CD4-positive, CD25-positive, alpha-beta regulatory T cell (primary cell): ENCODE measurements around the gene NRBF2. TPM values are rescaled to one million over a fixed set of nuclear protein-coding genes. Genes with fewer than 3 reads are reported as not detected.

Experiments used
- ATAC-seq, 2 donors: fragments of 150-1000 bp; cut with Tn5 transposase; one replicate each; pipeline ENCODE4 v1.10.0; 2021; ENCODE audit warnings: low read depth in 2 of 2, moderate number of reproducible peaks in 2 of 2, moderate library complexity in 1 of 2
- DNase-seq, 3 donors: peaks; one replicate each; pipeline versions ENCODE4 v3.0.0 to v3.0.0-alpha.2; 2012 to 2022; ENCODE audit warnings: mixed read lengths in 1 of 3
- H3K27ac ChIP-seq: one replicate; pipeline ENCODE4 v1.7.0; 2013; ENCODE audit warnings: mild to moderate bottlenecking, low read length; ENCODE audit not compliant: insufficient read depth, poor library complexity, severe bottlenecking
- H3K27me3 ChIP-seq: one replicate; pipeline ENCODE4 v1.7.0; 2013; ENCODE audit warnings: low read length; ENCODE audit not compliant: control insufficient read depth, insufficient read depth
- H3K36me3 ChIP-seq: one replicate; pipeline ENCODE4 v1.7.0; 2013; ENCODE audit warnings: mild to moderate bottlenecking, low read length, moderate library complexity; ENCODE audit not compliant: control insufficient read depth, insufficient read depth
- H3K4me1 ChIP-seq: 2 replicates; pipeline ENCODE4 v1.7.0; 2013; ENCODE audit warnings: mild to moderate bottlenecking, low read length; ENCODE audit not compliant: insufficient read depth, control insufficient read depth, poor library complexity, severe bottlenecking
- H3K4me3 ChIP-seq: one replicate; pipeline ENCODE4 v1.7.0; 2013; ENCODE audit warnings: low read depth, mild to moderate bottlenecking, low read length, moderate library complexity
- H3K9me3 ChIP-seq, 2 experiments: 1 replicate in 1 of 2; 2 replicates in 1 of 2; pipeline ENCODE4 v1.7.0; 2013; ENCODE audit warnings: low read length in 2 of 2, mild to moderate bottlenecking in 1 of 2, moderate library complexity in 1 of 2; ENCODE audit not compliant: control insufficient read depth in 2 of 2
- H3K27ac Mint-ChIP-seq, 3 donors: one replicate each; pipeline ENCODE4 v1.8.0; 2020 to 2022; ENCODE audit warnings: mild to moderate bottlenecking in 3 of 3, mixed read lengths in 3 of 3, moderate library complexity in 2 of 3
- H3K27me3 Mint-ChIP-seq: one replicate; pipeline ENCODE4 v1.8.0; 2022; ENCODE audit warnings: mild to moderate bottlenecking, mixed read lengths
- H3K36me3 Mint-ChIP-seq: one replicate; pipeline ENCODE4 v1.8.0; 2020; ENCODE audit warnings: mixed read lengths
- H3K4me1 Mint-ChIP-seq, 4 donors: one replicate each; pipeline ENCODE4 v1.8.0; 2020 to 2022; ENCODE audit warnings: mixed read lengths in 4 of 4, mild to moderate bottlenecking in 1 of 4
- H3K4me3 Mint-ChIP-seq, 4 donors: one replicate each; pipeline ENCODE4 v1.8.0; 2020 to 2022; ENCODE audit warnings: mild to moderate bottlenecking in 4 of 4, mixed read lengths in 4 of 4, moderate library complexity in 3 of 4
- H3K9me3 Mint-ChIP-seq, 7 donors: one replicate each; pipeline ENCODE4 v1.8.0; 2020 to 2022; ENCODE audit warnings: mixed read lengths in 7 of 7, mild to moderate bottlenecking in 3 of 7, moderate library complexity in 2 of 7
- polyA plus RNA-seq, 4 donors: library from polyadenylated mRNA; unstranded; fragments of 300-500 nt; fragmentation: Illumina TruSeq; gene quantifications; one replicate each; pipeline ENCODE4 v1.2.3, GENCODE V29; 2021
- total RNA-seq: library from RNA; stranded (reverse); gene quantifications from one replicate; pipeline ENCODE4 v1.2.3, GENCODE V29; 2022

The NRBF2 gene
- total and polyA plus RNA-seq, 5 donors from 2014 or later, result 24.4 to 38.8 (median 28.2) TPM

GRCh38 chr10:63107943-63108437 is 25.1 kb upstream of the NRBF2 start:
- Mint-ChIP-seq H3K4me1 (peaks cover 0 to 9% (median 0%) of the 10 kb centered on the region in 4 donors), H3K27me3 (peaks cover 8% of the 10 kb centered on the region), H3K36me3 (no peaks in the 10 kb centered on the region), H3K9me3 (peaks cover 0 to 2% (median 0%) of the 10 kb centered on the region in 7 donors), H3K4me3 (no peak overlapping the region), H3K27ac (no peak overlapping the region)
- no peaks in the 10 kb centered on the region for H3K27me3 ChIP-seq
- DNase-seq (no peak), ATAC-seq (no peak)
- no peaks in the 10 kb centered on the region for H3K4me1 ChIP-seq
- no peaks in the 10 kb centered on the region for H3K36me3 ChIP-seq
- no peak overlapping the region for H3K4me3 ChIP-seq
- no peaks in the 10 kb centered on the region for H3K9me3 ChIP-seq
- H3K27ac ChIP-seq, result no peak overlapping the region

- Mint-ChIP-seq H3K36me3 (no peaks in the 10 kb centered on the region), H3K27ac (no peak overlapping the region), H3K4me1 (no peaks in the 10 kb centered on the region), H3K27me3 (peaks cover 18% of the 10 kb centered on the region), H3K9me3 (peaks cover 0 to 5% (median 0%) of the 10 kb centered on the region in 7 donors), H3K4me3 (no peak overlapping the region)
- no peaks in the 10 kb centered on the region for H3K4me1 ChIP-seq
- H3K27me3 ChIP-seq, result no peaks in the 10 kb centered on the region
- H3K27ac ChIP-seq, result no peak overlapping the region
- H3K36me3 ChIP-seq, result no peaks in the 10 kb centered on the region
- no peak for DNase-seq
- no peak overlapping the region for H3K4me3 ChIP-seq
- ATAC-seq, result no peak
- H3K9me3 ChIP-seq, result no peaks in the 10 kb centered on the region
Measured at GRCh38 chr10:63110940-63111339, 22.2 kb upstream of the NRBF2 start.

GRCh38 chr10:63114031-63114814 is 18.9 kb upstream of the NRBF2 start:
- no peak for DNase-seq
- H3K36me3 Mint-ChIP-seq, result no peaks in the 10 kb centered on the region
- H3K9me3 Mint-ChIP-seq, result peaks cover 0 to 3% (median 0%) of the 10 kb centered on the region in 7 donors
- H3K4me3 ChIP-seq, result no peak overlapping the region
- H3K4me3 Mint-ChIP-seq, result no peak overlapping the region
- H3K27ac Mint-ChIP-seq, result no peak overlapping the region
- no peaks in the 10 kb centered on the region for H3K4me1 ChIP-seq
- ATAC-seq, result no peak
- H3K36me3 ChIP-seq, result no peaks in the 10 kb centered on the region
- no peaks in the 10 kb centered on the region for H3K27me3 ChIP-seq
- H3K27me3 Mint-ChIP-seq, result peaks cover 22% of the 10 kb centered on the region
- H3K9me3 ChIP-seq, result no peaks in the 10 kb centered on the region
- H3K27ac ChIP-seq, result no peak overlapping the region
- H3K4me1 Mint-ChIP-seq, result no peaks in the 10 kb centered on the region

GRCh38 chr10:63115732-63116383 is 17.3 kb upstream of the NRBF2 start:
- Histone ChIP-seq H3K36me3 (no peaks in the 10 kb centered on the region), H3K4me1 (no peaks in the 10 kb centered on the region), H3K9me3 (no peaks in the 10 kb centered on the region), H3K27me3 (no peaks in the 10 kb centered on the region), H3K4me3 (no peak overlapping the region), H3K27ac (no peak overlapping the region)
- Mint-ChIP-seq H3K27ac (no peak overlapping the region), H3K9me3 (peaks cover 0 to 3% (median 0%) of the 10 kb centered on the region in 7 donors), H3K36me3 (no peaks in the 10 kb centered on the region), H3K27me3 (peaks cover 15% of the 10 kb centered on the region), H3K4me3 (no peak overlapping the region), H3K4me1 (no peaks in the 10 kb centered on the region)
- ATAC-seq (no peak), DNase-seq (no peak)

- ATAC-seq (no peak), DNase-seq (no peak)
- no peak overlapping the region for H3K4me3 ChIP-seq
- H3K36me3 ChIP-seq, result no peaks in the 10 kb centered on the region
- no peak overlapping the region for H3K27ac Mint-ChIP-seq
- H3K27me3 ChIP-seq, result no peaks in the 10 kb centered on the region
- H3K4me3 Mint-ChIP-seq, result no peak overlapping the region
- H3K4me1 Mint-ChIP-seq, result no peaks in the 10 kb centered on the region
- no peaks in the 10 kb centered on the region for H3K4me1 ChIP-seq
- no peaks in the 10 kb centered on the region for H3K9me3 ChIP-seq
- H3K27me3 Mint-ChIP-seq, result peaks cover 14% of the 10 kb centered on the region
- H3K36me3 Mint-ChIP-seq, result no peaks in the 10 kb centered on the region
- H3K27ac ChIP-seq, result no peak overlapping the region
- peaks cover 0 to 3% (median 0%) of the 10 kb centered on the region in 7 donors for H3K9me3 Mint-ChIP-seq
Measured at GRCh38 chr10:63116452-63117072, 16.6 kb upstream of the NRBF2 start.

- no peaks in the 10 kb centered on the region for H3K36me3 Mint-ChIP-seq
- DNase-seq, result no peak
- H3K4me1 Mint-ChIP-seq, result no peaks in the 10 kb centered on the region
Measured at GRCh38 chr10:63119041-63119440, 14.1 kb upstream of the NRBF2 start.

GRCh38 chr10:63120554-63120953 is 12.6 kb upstream of the NRBF2 start:
- Mint-ChIP-seq H3K27ac (no peak overlapping the region), H3K4me3 (no peak overlapping the region), H3K4me1 (no peaks in the 10 kb centered on the region), H3K27me3 (peaks cover 23% of the 10 kb centered on the region), H3K9me3 (peaks cover 0 to 3% (median 0%) of the 10 kb centered on the region in 7 donors), H3K36me3 (no peaks in the 10 kb centered on the region)
- no peaks in the 10 kb centered on the region for H3K4me1 ChIP-seq
- H3K27ac ChIP-seq, result no peak overlapping the region
- no peak overlapping the region for H3K4me3 ChIP-seq
- no peaks in the 10 kb centered on the region for H3K36me3 ChIP-seq
- no peaks in the 10 kb centered on the region for H3K9me3 ChIP-seq
- ATAC-seq (no peak), DNase-seq (no peak)
- no peaks in the 10 kb centered on the region for H3K27me3 ChIP-seq

More at GRCh38 chr10:63119041-63119440, 14.1 kb upstream of the NRBF2 start:
- Histone ChIP-seq H3K4me1 (no peaks in the 10 kb centered on the region), H3K27ac (no peak overlapping the region), H3K36me3 (no peaks in the 10 kb centered on the region), H3K9me3 (no peaks in the 10 kb centered on the region), H3K27me3 (no peaks in the 10 kb centered on the region), H3K4me3 (no peak overlapping the region)
- H3K9me3 Mint-ChIP-seq, result peaks cover 0 to 3% (median 0%) of the 10 kb centered on the region in 7 donors
- H3K27me3 Mint-ChIP-seq, result peaks cover 19% of the 10 kb centered on the region
- no peak for ATAC-seq
- no peak overlapping the region for H3K4me3 Mint-ChIP-seq
- no peak overlapping the region for H3K27ac Mint-ChIP-seq
